ENCODE measurements around the gene FBXL2.

FBXL2 gene

GRCh38 chr3:33364531-33365128 lies 87.4 kb downstream of the FBXL2 start:
- Histone ChIP-seq H3K36me3 (no peaks in the 10 kb centered on the region), H3K4me1 (no peaks in the 10 kb centered on the region)
- no peak for DNase-seq

GRCh38 chr3:33372218-33373081 lies 95.2 kb downstream of the FBXL2 start:
- H3K27me3 ChIP-seq = no peaks in the 10 kb centered on the region
- H3K36me3 ChIP-seq = no peaks in the 10 kb centered on the region
- peak; percentile 20 for DNase-seq
- no peaks in the 10 kb centered on the region for H3K9me3 ChIP-seq
- no peaks in the 10 kb centered on the region for H3K4me1 ChIP-seq
- no peak overlapping the region for H3K4me3 ChIP-seq (ENCODE audit: low read depth, low read length)
- peak; percentile 80 for TF ChIP-seq CTCF (IDR thresholded peaks at IDR 0.05; ENCODE audit: low read depth, low read length)

More at GRCh38 chr3:33364531-33365128, 87.4 kb downstream of the FBXL2 start:
- no peak overlapping the region for H3K4me3 ChIP-seq (ENCODE audit: low read depth, low read length)
- H3K9me3 ChIP-seq = no peaks in the 10 kb centered on the region
- TF ChIP-seq CTCF (IDR thresholded peaks at IDR 0.05; ENCODE audit: low read depth, low read length) = no peak
- H3K27me3 ChIP-seq = no peaks in the 10 kb centered on the region

GRCh38 chr3:33373082-33373437 lies 95.8 kb downstream of the FBXL2 start:
- no peak for TF ChIP-seq CTCF (IDR thresholded peaks at IDR 0.05; ENCODE audit: low read depth, low read length)
- Histone ChIP-seq H3K4me3 (ENCODE audit: low read depth, low read length) (no peak overlapping the region), H3K9me3 (no peaks in the 10 kb centered on the region), H3K36me3 (no peaks in the 10 kb centered on the region), H3K27me3 (no peaks in the 10 kb centered on the region), H3K4me1 (no peaks in the 10 kb centered on the region)
- no peak for DNase-seq

GRCh38 chr3:33377489-33377888 lies 100.2 kb downstream of the FBXL2 start:
- Histone ChIP-seq H3K9me3 (no peaks in the 10 kb centered on the region), H3K36me3 (no peaks in the 10 kb centered on the region), H3K27me3 (no peaks in the 10 kb centered on the region), H3K4me3 (ENCODE audit: low read depth, low read length) (no peak overlapping the region), H3K4me1 (no peaks in the 10 kb centered on the region)
- TF ChIP-seq CTCF (IDR thresholded peaks at IDR 0.05; ENCODE audit: low read depth, low read length) = no peak
- no peak for DNase-seq

- Histone ChIP-seq H3K9me3 (no peaks in the 10 kb centered on the region), H3K27me3 (no peaks in the 10 kb centered on the region), H3K4me3 (ENCODE audit: low read depth, low read length) (no peak overlapping the region), H3K4me1 (no peaks in the 10 kb centered on the region), H3K36me3 (no peaks in the 10 kb centered on the region)
- no peak for DNase-seq
- no peak for TF ChIP-seq CTCF (IDR thresholded peaks at IDR 0.05; ENCODE audit: low read depth, low read length)
These were observed 100.7 kb downstream of the FBXL2 start for GRCh38 chr3:33377931-33378330.

GRCh38 chr3:33380653-33381052 lies 103.4 kb downstream of the FBXL2 start:
- H3K4me1 ChIP-seq = no peaks in the 10 kb centered on the region
- H3K4me3 ChIP-seq (ENCODE audit: low read depth, low read length) = no peak overlapping the region
- no peaks in the 10 kb centered on the region for H3K9me3 ChIP-seq
- DNase-seq = no peak
- no peaks in the 10 kb centered on the region for H3K36me3 ChIP-seq
- no peak for TF ChIP-seq CTCF (IDR thresholded peaks at IDR 0.05; ENCODE audit: low read depth, low read length)
- H3K27me3 ChIP-seq = no peaks in the 10 kb centered on the region
